Pancreas (tissue), 10 donors: ENCODE results near the gene CDK19. TPM values are rescaled to one million over a fixed set of nuclear protein-coding genes. Genes with fewer than 3 reads are reported as not detected.

ENCODE experiments used
- ATAC-seq, 4 donors: fragments of 200-7000 bp; cut with Tn5 transposase; one replicate each; pipeline versions ENCODE4 v1.8.0 to v1.9.1; 2020; ENCODE audit warnings: mild to moderate bottlenecking in 4 of 4, moderate library complexity in 4 of 4
- DNase-seq, 6 donors: peaks; one replicate each; pipeline ENCODE4 v3.0.0-alpha.2; 2020
- FAIRE-seq: peaks from 2 replicates; lab custom pipeline; 2012; peaks lifted over from hg19 to GRCh38; lab: Jason Lieb, UNC
- H3K27ac ChIP-seq, 4 donors: fragments of 200-600 bp; sonication (generic); 1 replicate in 3 of 4; 2 replicates in 1 of 4; pipeline versions ENCODE4 v1.5.0 to v1.8.0; 2020
- H3K27me3 ChIP-seq, 4 donors: fragments of 200-600 bp; one replicate each; pipeline ENCODE4 v1.8.0; 2021
- H3K36me3 ChIP-seq, 3 donors: fragments of 200-600 bp; sonication (generic) in 1 of 3; one replicate each; pipeline versions ENCODE4 v1.5.0 to v1.8.0; 2020 to 2021
- H3K4me1 ChIP-seq, 3 donors: fragments of 200-600 bp; one replicate each; pipeline ENCODE4 v1.8.0; 2021
- H3K4me3 ChIP-seq, 4 donors: fragments of 200-600 bp; sonication (generic) in 2 of 4; one replicate each; pipeline versions ENCODE4 v1.5.0 to v1.8.0; 2020 to 2021
- H3K9me3 ChIP-seq, 4 donors: fragments of 200-600 bp; one replicate each; pipeline ENCODE4 v1.8.0; 2021
- CTCF ChIP-seq, 4 donors: fragments of 200-600 bp; sonication (generic) in 3 of 4; IDR thresholded peaks; one replicate each; pipeline versions ENCODE4 v1.5.0 to v1.8.0; 2021; ENCODE audit warnings: antibody characterized with exemption in 4 of 4
- WGBS, 2 donors: extraction: QIAGEN DNeasy Blood & Tissue Kit; methylation state at CpG; one replicate each; pipeline ENCODE4 v1.1.7; 2013; 5-methylcytosine and 5-hydroxymethylcytosine counted together
- intact Hi-C, 3 donors: fragments of 100-400 bp; cut with DNase I; formaldehyde crosslinking; loops; one replicate each; pipeline versions ENCODE4 v1.11.1 to v1.14.2; 2022
- polyA plus RNA-seq, 2 donors: library from polyadenylated mRNA; stranded (reverse); fragments of 200-250 nt; gene quantifications; one replicate each; pipeline ENCODE4 v1.2.3, GENCODE V29; 2013
- total RNA-seq, 6 donors: library from RNA; stranded (reverse); fragmentation: NEBNext Ultra II Directional in 4 of 6; extraction: Animal tissue kit (Norgen Biotek cat#: 25700) in 4 of 6; gene quantifications; one replicate each; pipeline versions ENCODE4 v1.2.1 to v1.2.4, GENCODE V29; 2021 to 2023
- donor health status: healthy with polysubstance abuse.
- donor health status: DM: no; HTN: no; CAD: no; lungs with moderate emphysema.
- donor health status: DM: no; HTN: no; CAD: no.
- donor health status: control.
- donor health status: control.
- donor health status: Bipolar disorder and iron deficiency.
- donor health status: DM: yes; HTN: yes; CAD: no.
- donor health status: DM: no; HTN: no; CAD: no.
- donor health status: DM: no; HTN: no; CAD: no.
- donor health status: DM: yes; HTN: yes; CAD: no.

Gene CDK19
- total and polyA plus RNA-seq, 8 donors, result 2.4 to 14.7 (median 4.7) TPM

- ATAC-seq, result no peak
- FAIRE-seq, result no peak
- TF ChIP-seq CTCF (IDR thresholded peaks at IDR 0.05), result no peak
- DNase-seq, result no peak
- Histone ChIP-seq H3K36me3 (no peaks in the 10 kb centered on the region), H3K4me3 (no peak overlapping the region), H3K27me3 (no peaks in the 10 kb centered on the region), H3K4me1 (peaks cover 0 to 9% (median 4%) of the 10 kb centered on the region in 3 donors), H3K27ac (no peak overlapping the region), H3K9me3 (no peaks in the 10 kb centered on the region)
- 73 to 75% methylated on average over 7 of the region's 7 CpGs for WGBS, 2 donors
- intact Hi-C loops, result no loop called here
These were observed 33.6 kb downstream of the CDK19 start for GRCh38 chr6:110781522-110782214.

- H3K9me3 ChIP-seq, result no peaks in the 10 kb centered on the region
- no peak for DNase-seq
- H3K36me3 ChIP-seq, result no peaks in the 10 kb centered on the region
- H3K4me1 ChIP-seq, result peaks cover 0 to 9% (median 4%) of the 10 kb centered on the region in 3 donors
- 91 to 100% methylated on average over 1 of the region's 1 CpG for WGBS, 2 donors
- FAIRE-seq, result no peak
- no peaks in the 10 kb centered on the region for H3K27me3 ChIP-seq
- ATAC-seq, result no peak
- no peak for TF ChIP-seq CTCF (IDR thresholded peaks at IDR 0.05)
- no peak overlapping the region for H3K4me3 ChIP-seq
- intact Hi-C loops, result no loop called here
- H3K27ac ChIP-seq, result no peak overlapping the region
These were observed 36.9 kb downstream of the CDK19 start for GRCh38 chr6:110778333-110778732.

GRCh38 chr6:110777636-110778035 is 37.6 kb downstream of the CDK19 start:
- ATAC-seq, result no peak
- FAIRE-seq, result no peak
- TF ChIP-seq CTCF (IDR thresholded peaks at IDR 0.05), result no peak
- Histone ChIP-seq H3K36me3 (no peaks in the 10 kb centered on the region), H3K27me3 (no peaks in the 10 kb centered on the region), H3K4me3 (no peak overlapping the region), H3K27ac (no peak overlapping the region), H3K4me1 (peaks cover 0 to 9% (median 4%) of the 10 kb centered on the region in 3 donors), H3K9me3 (no peaks in the 10 kb centered on the region)
- intact Hi-C loops, result no loop called here
- 90 to 94% methylated on average over 2 of the region's 2 CpGs for WGBS, 2 donors
- no peak for DNase-seq

- Histone ChIP-seq H3K4me3 (no peak overlapping the region), H3K27ac (no peak overlapping the region), H3K4me1 (no peaks in the 10 kb centered on the region), H3K9me3 (no peaks in the 10 kb centered on the region), H3K27me3 (no peaks in the 10 kb centered on the region), H3K36me3 (no peaks in the 10 kb centered on the region)
- TF ChIP-seq CTCF (IDR thresholded peaks at IDR 0.05), result no peak
- FAIRE-seq (no peak), DNase-seq (no peak), ATAC-seq (no peak)
- intact Hi-C loops, result no loop called here
These were observed 38.9 kb downstream of the CDK19 start for GRCh38 chr6:110776413-110776812.

- Histone ChIP-seq H3K4me3 (no peak overlapping the region), H3K4me1 (no peaks in the 10 kb centered on the region), H3K36me3 (no peaks in the 10 kb centered on the region), H3K9me3 (no peaks in the 10 kb centered on the region), H3K27me3 (no peaks in the 10 kb centered on the region), H3K27ac (no peak overlapping the region)
- no peak for DNase-seq
- TF ChIP-seq CTCF (IDR thresholded peaks at IDR 0.05), result no peak
- FAIRE-seq, result no peak
- no peak for ATAC-seq
- 82 to 83% methylated on average over 2 of the region's 2 CpGs for WGBS, 2 donors
- intact Hi-C loops, result no loop called here
These were observed 45.3 kb downstream of the CDK19 start for GRCh38 chr6:110769923-110770322.
